GM21367 (cell line): ENCODE data around the gene CHN2.

Experiments
- ATAC-seq: cut with Tn5 transposase; IDR thresholded peaks from one replicate; pipeline ENCODE4 v1.9.1; 2021; ENCODE audit not compliant: unreplicated experiment

CHN2 gene

GRCh38 chr7:29194594-29195427 lies at the start of gene CHN2:
Gene CHN2 (plus strand): TSS chr7:29194775.
- no peak for ATAC-seq

- ATAC-seq = no peak
Measured at GRCh38 chr7:29145553-29146056, 49.0 kb upstream of the CHN2 start.

- no peak for ATAC-seq
Measured at GRCh38 chr7:29146057-29146706, 48.4 kb upstream of the CHN2 start, which contains the start of gene CPVL. Gene CPVL (minus strand): TSS chr7:29146537. CDS start chr7:29121061, 25,476 bp downstream.

- no peak for ATAC-seq
Measured at GRCh38 chr7:29146888-29147609, 47.5 kb upstream of the CHN2 start.

- ATAC-seq = no peak
Measured at GRCh38 chr7:29147821-29148220, 46.8 kb upstream of the CHN2 start.

GRCh38 chr7:29149036-29149435 lies 45.5 kb upstream of the CHN2 start:
- no peak for ATAC-seq

- no peak for ATAC-seq
Measured at GRCh38 chr7:29150856-29151255, 43.7 kb upstream of the CHN2 start.

- no peak for ATAC-seq
Measured at GRCh38 chr7:29154076-29154475, 40.5 kb upstream of the CHN2 start.

GRCh38 chr7:29156907-29157452 lies 37.6 kb upstream of the CHN2 start:
- no peak for ATAC-seq

- no peak for ATAC-seq
Measured at GRCh38 chr7:29158795-29159423, 35.7 kb upstream of the CHN2 start.

GRCh38 chr7:29160080-29160479 lies 34.5 kb upstream of the CHN2 start:
- ATAC-seq = no peak

- ATAC-seq = no peak
Measured at GRCh38 chr7:29161231-29161630, 33.3 kb upstream of the CHN2 start.

- no peak for ATAC-seq
Measured at GRCh38 chr7:29162577-29162976, 32.0 kb upstream of the CHN2 start.

GRCh38 chr7:29163854-29164253 lies 30.7 kb upstream of the CHN2 start:
- no peak for ATAC-seq

GRCh38 chr7:29167721-29168120 lies 26.9 kb upstream of the CHN2 start:
- no peak for ATAC-seq

GRCh38 chr7:29170781-29171180 lies 23.8 kb upstream of the CHN2 start:
- no peak for ATAC-seq

- no peak for ATAC-seq
Measured at GRCh38 chr7:29173458-29173857, 21.1 kb upstream of the CHN2 start.

GRCh38 chr7:29177963-29178600 lies 16.5 kb upstream of the CHN2 start:
- ATAC-seq = no peak

- no peak for ATAC-seq
Measured at GRCh38 chr7:29179115-29179514, 15.5 kb upstream of the CHN2 start.

- ATAC-seq = no peak
Measured at GRCh38 chr7:29184599-29184998, 10.0 kb upstream of the CHN2 start.
